OCI-LY7 (cell line): Measurements from ENCODE around the gene DAZAP1.

Experiments used
- CTCF ChIP-seq: fragments of 200-600 bp; sonication (generic); conservative IDR thresholded peaks from 2 replicates; pipeline ENCODE4 v1.5.1; 2014; ENCODE audit warnings: mild to moderate bottlenecking, antibody characterized with exemption, low read length, moderate library complexity, mixed read lengths
- EZH2phosphoT487 ChIP-seq: fragments of 200-600 bp; sonication (generic); IDR thresholded peaks from 2 replicates; pipeline ENCODE4 v1.6.1; 2018; ENCODE audit warnings: low read depth, borderline replicate concordance, mild to moderate bottlenecking, mixed run types, antibody characterized with exemption, low read length, moderate library complexity, mixed read lengths

- no peak for TF ChIP-seq CTCF
- TF ChIP-seq EZH2phosphoT487, result no peak
Measured at GRCh38 chr19:1473085-1473851, 65.9 kb downstream of the DAZAP1 start.
